Right ventricle myocardium inferior (tissue), 1 donor: ENCODE measurements around the gene CAMKMT. TPM values are rescaled to one million over a fixed set of nuclear protein-coding genes. Genes with fewer than 3 reads are reported as not detected.

Experiments used
- ATAC-seq: fragments of 200-7000 bp; cut with Tn5 transposase; one replicate; pipeline ENCODE4 v1.9.1; 2020; ENCODE audit warnings: mild to moderate bottlenecking, moderate library complexity
- DNase-seq: peaks from one replicate; pipeline ENCODE4 v3.0.0; 2021; ENCODE audit errors: missing footprints
- intact Hi-C: fragments of 100-400 bp; cut with DNase I; formaldehyde crosslinking; loops from one replicate; pipeline ENCODE4 v1.11.0; 2022
- total RNA-seq: library from RNA; stranded (reverse); fragmentation: NEBNext Ultra II Directional; extraction: Animal tissue kit (Norgen Biotek cat#: 25700); gene quantifications from one replicate; pipeline ENCODE4 v1.2.1, GENCODE V29; 2021
- donor health status: DM: no; HTN: yes; CAD: no; lungs with severe emphysema.

The CAMKMT gene
- total RNA-seq, 1 donor from 2014 or later, result 4.6 TPM

- ATAC-seq, result no peak
- intact Hi-C loops, result no loop called here
Measured at GRCh38 chr2:44807201-44808025, 445.7 kb downstream of the CAMKMT start.

DNA sequence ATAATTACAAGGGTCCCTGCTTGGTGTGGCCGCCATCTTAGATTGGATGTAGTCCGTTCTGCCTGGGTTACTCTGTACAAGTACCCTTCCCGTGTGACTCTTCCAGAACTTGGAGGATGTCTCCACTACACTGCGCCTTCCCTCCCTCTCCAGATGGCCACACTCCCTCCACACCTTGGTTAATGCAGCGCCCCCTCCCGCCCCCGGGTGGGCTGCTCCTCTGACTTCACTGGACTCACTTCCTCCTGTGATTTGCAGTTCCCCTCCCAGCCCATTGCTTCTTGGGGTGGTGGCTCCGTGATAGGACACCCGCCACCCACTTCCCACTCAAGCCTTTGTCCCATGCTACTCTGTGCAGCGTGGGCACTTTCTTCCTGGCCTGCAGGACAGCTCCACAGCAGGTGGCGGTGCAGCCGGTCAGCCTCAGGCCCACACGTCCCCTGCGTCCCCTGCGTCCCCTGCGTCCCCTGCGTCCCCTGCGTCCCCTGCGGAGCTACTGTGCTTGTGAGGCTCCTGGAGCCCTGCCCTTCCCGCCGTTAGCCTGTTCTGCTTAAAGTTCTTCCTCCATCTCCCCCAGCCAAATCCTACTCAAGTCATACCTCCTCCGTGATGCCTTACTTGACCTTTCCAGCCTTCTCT, 449.3 kb downstream of the CAMKMT start:
- ATAC-seq, result no peak
- intact Hi-C loops, result no loop called here
- no peak for DNase-seq

More at GRCh38 chr2:44807201-44808025, 445.7 kb downstream of the CAMKMT start:
- DNase-seq, result no peak

DNA sequence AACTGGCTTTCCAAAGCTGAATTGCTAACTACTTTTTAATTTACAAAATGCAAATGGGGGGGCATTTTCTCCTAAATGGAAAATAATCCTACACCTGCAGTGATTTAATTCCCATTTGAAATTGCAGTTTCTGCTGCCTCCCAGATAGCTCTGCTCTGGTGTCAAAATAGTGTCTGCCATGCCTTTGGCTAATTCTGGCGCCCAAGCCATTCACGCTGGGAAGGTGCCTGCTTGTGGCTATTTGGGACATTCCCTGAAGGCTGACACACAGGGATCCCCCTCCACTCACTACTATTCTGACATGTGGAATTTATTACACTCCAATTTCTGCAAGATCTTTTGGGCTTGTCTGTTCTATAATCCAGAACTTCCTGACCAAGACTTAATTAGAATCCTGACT, 451.4 kb downstream of the CAMKMT start:
- intact Hi-C loops, result no loop called here
- ATAC-seq, result no peak
- no peak for DNase-seq

DNA sequence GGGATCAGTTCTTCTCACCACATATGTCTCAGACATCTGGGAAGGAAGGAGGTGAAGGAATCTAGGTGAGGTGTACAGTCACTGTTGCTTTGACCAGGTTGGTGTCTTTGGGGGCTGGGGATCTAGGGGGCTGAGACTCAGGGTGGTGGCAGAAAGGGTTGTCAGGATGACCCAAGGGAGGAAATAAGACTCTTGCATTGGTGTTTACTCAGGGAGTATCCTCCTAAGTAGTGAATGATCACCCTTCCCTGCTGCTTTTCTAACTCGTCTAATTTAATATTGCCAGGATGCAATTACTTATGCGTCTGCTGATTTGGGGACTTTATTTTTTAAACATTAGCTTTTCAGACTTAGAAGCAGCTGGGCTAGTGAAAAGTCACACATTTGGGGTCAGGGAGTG, 451.9 kb downstream of the CAMKMT start:
- no peak for ATAC-seq
- no peak for DNase-seq
- intact Hi-C loops, result no loop called here

DNA sequence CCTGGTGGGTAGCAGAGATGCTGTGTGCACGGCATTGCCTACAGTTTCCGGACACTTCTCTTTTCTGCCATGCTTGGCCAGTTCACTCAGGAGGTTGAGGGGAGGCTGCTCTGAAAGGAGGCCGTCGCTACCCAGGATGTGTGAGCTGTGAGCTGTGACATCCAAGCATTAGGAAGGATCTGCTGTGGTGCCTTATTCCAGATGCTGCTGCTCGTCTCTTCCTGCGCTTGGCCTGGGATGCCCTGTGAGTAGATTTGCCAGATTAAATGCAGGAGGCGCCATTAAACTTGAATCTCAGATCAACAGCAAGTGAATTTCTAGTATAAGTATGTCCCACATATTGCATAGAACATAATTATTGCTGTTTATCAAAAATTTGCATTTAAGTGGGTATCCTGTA, 455.5 kb downstream of the CAMKMT start:
- intact Hi-C loops, result no loop called here
- DNase-seq (no peak), ATAC-seq (no peak)

- intact Hi-C loops, result no loop called here
- ATAC-seq (no peak), DNase-seq (no peak)
Measured at GRCh38 chr2:44817673-44818335, 456.1 kb downstream of the CAMKMT start.

DNA sequence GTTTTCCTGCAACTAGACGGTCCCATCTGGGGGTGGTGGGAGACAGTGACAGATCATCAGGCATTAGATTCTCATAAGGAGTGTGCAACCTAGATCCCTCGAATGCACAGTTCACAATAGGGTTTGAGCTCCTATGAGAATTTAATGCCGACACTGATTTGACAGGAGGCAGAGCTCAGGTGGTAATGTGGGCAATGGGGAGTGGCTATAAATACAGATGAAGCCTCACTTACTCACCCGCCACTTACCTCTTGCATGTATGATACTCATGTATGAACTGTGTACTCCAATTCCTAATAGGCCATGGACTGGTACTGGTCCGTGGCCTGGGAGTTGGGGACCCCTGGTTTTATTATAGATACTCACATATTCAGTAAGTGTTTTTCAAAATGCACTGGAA, 457.3 kb downstream of the CAMKMT start:
- intact Hi-C loops, result no loop called here
- ATAC-seq (no peak), DNase-seq (no peak)

GRCh38 chr2:44821500-44821899, 459.8 kb downstream of the CAMKMT start:
- intact Hi-C loops, result no loop called here

GRCh38 chr2:44822174-44822573, 460.4 kb downstream of the CAMKMT start:
- DNase-seq (no peak), ATAC-seq (no peak)
- intact Hi-C loops, result no loop called here

More at GRCh38 chr2:44821500-44821899, 459.8 kb downstream of the CAMKMT start:
- ATAC-seq, result no peak
- DNase-seq, result no peak

Other genes with a start within 250 kb of the CAMKMT start
- gene PPM1B, start 193.1 kb upstream of the CAMKMT start, total RNA-seq, result 48.4 TPM
- not detected for gene SLC3A1, start 86.5 kb upstream of the CAMKMT start, total RNA-seq
- gene PREPL, start 453 bp upstream of the CAMKMT start, total RNA-seq, result 76.7 TPM